T-helper 2 cell (primary cell): Measurements from ENCODE around the gene PCDHA13.
"Not testable (repeated sequence)": the region's sequence is repeated elsewhere in the genome, so short reads cannot be mapped to it uniquely, and the experiment has no call there.

Experiments used
- DNase-seq, 5 experiments: peaks; one replicate each; pipeline versions ENCODE4 v3.0.0 to v3.0.0-alpha.2; 2012 to 2022
- total RNA-seq, 2 donors: gene quantifications; one replicate each; lab custom pipeline; 2026; lab: John Stamatoyannopoulos, UW

The PCDHA13 gene, protein sequence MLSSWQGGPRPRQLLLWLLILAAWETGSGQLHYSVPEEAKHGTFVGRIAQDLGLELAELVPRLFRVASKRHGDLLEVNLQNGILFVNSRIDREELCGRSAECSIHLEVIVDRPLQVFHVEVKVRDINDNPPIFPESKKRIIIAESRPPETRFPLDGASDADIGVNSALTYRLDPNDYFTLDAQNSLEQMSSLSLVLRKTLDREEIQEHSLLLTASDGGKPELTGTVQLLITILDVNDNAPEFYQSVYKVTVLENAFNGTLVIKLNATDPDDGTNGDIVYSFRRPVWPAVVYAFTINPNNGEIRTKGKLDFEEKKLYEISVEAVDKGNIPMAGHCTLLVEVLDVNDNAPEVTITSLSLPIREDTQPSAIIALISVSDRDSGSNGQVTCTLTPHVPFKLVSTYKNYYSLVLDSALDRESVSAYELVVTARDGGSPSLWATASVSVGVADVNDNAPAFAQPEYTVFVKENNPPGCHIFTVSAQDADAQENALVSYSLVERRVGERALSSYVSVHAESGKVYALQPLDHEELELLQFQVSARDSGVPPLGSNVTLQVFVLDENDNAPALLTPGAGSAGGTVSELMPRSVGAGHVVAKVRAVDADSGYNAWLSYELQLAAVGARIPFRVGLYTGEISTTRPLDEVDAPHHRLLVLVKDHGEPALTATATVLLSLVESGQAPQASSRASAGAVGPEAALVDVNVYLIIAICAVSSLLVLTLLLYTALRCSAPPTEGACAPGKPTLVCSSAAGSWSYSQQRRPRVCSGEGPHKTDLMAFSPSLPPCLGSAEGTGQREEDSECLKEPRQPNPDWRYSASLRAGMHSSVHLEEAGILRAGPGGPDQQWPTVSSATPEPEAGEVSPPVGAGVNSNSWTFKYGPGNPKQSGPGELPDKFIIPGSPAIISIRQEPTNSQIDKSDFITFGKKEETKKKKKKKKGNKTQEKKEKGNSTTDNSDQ
- total RNA-seq, result 0 reads per million in 2 donors

DNA sequence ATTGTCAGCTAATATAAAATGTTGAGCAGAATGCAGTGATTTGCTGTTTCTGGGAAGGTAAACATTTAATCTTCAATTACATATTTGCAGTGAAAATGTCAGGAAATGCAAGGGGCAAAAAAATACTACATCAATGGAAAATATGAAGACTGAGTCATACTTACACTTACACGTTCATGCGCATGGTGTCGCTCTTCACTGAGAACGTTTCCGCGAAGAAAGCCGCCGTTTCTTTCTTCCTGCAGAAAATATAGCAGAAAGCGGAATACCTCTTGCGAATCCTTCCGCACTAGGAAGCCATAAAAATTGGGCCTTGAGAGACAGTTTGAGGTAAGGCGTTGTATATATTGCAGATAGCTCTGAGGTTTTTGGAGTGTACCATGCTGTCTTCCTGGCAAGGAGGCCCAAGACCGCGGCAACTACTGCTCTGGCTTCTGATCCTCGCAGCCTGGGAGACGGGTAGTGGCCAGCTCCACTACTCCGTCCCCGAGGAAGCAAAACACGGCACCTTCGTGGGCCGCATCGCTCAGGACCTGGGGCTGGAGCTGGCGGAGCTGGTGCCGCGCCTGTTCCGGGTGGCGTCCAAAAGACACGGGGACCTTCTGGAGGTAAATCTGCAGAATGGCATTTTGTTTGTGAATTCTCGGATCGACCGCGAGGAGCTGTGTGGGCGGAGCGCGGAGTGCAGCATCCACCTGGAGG lies at the start of gene PCDHA13:
Gene PCDHA13, plus strand, starts transcription at position 236 of the 702 bp plus-strand sequence. Its CDS starts 145 bp downstream, at position 381.
- DNase-seq, result no peak

GRCh38 chr5:140833993-140834392 lies 47.9 kb upstream of the PCDHA13 start, which contains the start of gene PCDHA7:
PCDHA7 (plus strand) TSS chr5:140834269; CDS start chr5:140834384, 115 bp downstream.
- DNase-seq, result no peak

DNA sequence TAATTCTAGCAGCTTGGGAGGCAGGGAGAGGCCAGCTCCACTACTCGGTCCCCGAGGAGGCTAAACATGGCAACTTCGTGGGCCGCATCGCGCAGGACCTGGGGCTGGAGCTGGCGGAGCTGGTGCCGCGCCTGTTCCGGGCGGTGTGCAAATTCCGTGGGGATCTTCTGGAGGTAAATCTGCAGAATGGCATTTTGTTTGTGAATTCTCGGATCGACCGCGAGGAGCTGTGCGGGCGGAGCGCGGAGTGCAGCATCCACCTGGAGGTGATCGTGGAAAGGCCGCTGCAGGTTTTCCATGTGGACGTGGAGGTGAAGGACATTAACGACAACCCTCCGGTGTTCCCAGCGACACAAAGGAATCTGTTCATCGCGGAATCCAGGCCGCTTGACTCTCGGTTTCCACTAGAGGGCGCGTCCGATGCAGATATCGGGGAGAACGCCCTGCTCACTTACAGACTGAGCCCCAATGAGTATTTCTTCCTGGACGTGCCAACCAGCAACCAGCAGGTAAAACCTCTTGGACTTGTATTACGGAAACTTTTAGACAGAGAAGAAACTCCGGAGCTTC lies 47.4 kb upstream of the PCDHA13 start:
- DNase-seq, result not testable (repeated sequence)

- no peak for DNase-seq
Measured at GRCh38 chr5:140835622-140836510, 46.1 kb upstream of the PCDHA13 start.

DNA sequence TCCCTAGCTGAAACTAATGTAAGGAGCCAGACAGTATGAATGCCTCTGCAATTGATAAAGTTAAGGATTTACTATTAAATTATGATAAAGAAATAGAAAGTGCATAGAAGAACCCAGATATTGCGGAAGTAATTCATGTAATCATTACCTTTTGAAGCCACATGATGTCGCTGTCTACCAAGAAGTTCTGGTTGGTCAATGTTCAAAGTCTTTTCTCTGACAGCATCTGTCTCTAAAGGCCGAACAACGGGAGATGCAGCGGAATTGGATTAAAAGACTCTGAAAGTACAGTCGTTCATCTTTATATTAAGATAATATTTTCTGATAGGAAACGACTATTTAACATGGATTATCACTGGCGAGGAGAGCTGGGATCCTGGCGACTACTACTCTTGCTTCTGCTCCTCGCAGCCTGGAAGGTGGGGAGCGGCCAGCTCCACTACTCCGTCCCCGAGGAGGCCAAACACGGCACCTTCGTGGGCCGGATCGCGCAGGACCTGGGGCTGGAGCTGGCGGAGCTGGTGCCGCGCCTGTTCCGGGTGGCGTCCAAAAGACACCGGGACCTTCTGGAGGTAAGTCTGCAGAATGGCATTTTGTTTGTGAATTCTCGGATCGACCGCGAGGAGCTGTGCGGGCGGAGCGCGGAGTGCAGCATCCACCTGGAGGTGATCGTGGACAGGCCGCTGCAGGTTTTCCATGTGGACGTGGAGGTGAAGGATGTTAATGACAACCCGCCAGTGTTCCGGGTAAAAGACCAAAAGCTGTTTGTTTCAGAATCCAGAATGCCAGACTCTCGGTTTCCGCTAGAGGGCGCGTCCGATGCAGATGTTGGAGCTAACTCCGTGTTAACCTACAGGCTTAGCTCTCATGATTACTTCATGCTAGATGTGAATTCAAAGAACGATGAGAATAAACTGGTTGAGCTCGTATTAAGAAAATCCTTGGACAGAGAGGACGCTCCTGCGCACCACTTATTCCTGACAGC lies 40.7 kb upstream of the PCDHA13 start, which contains the start of gene PCDHA8:
Gene PCDHA8, plus strand, starts transcription at position 210 of the 985 bp plus-strand sequence. Its CDS starts 135 bp downstream, at position 345.
- no peak for DNase-seq

DNA sequence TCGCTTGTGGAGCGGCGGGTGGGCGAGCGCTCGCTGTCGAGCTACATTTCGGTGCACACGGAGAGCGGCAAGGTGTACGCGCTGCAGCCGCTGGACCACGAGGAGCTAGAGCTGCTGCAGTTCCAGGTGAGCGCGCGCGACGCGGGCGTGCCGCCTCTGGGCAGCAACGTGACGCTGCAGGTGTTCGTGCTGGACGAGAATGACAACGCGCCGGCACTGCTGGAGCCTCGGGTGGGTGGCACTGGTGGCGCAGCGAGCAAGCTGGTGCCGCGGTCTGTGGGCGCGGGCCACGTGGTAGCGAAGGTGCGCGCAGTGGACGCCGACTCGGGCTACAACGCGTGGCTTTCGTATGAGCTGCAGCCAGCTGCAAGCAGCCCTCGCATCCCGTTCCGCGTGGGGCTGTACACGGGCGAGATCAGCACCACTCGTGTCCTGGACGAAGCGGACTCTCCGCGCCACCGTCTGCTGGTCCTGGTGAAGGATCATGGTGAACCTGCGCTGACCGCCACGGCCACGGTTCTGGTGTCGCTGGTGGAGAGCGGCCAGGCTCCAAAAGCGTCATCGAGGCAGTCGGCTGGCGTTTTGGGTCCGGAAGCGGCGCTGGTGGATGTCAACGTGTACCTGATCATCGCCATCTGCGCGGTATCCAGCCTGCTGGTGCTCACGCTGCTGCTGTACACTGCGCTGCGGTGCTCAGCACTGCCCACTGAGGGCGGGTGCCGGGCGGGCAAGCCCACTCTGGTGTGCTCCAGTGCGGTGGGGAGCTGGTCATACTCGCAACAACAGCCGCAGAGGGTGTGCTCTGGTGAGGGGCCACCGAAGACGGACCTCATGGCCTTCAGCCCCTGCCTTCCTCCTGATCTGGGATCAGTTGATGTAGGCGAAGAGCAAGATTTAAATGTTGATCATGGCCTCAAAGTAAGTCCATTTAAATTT lies 38.9 kb upstream of the PCDHA13 start:
- DNase-seq, result no peak

DNA sequence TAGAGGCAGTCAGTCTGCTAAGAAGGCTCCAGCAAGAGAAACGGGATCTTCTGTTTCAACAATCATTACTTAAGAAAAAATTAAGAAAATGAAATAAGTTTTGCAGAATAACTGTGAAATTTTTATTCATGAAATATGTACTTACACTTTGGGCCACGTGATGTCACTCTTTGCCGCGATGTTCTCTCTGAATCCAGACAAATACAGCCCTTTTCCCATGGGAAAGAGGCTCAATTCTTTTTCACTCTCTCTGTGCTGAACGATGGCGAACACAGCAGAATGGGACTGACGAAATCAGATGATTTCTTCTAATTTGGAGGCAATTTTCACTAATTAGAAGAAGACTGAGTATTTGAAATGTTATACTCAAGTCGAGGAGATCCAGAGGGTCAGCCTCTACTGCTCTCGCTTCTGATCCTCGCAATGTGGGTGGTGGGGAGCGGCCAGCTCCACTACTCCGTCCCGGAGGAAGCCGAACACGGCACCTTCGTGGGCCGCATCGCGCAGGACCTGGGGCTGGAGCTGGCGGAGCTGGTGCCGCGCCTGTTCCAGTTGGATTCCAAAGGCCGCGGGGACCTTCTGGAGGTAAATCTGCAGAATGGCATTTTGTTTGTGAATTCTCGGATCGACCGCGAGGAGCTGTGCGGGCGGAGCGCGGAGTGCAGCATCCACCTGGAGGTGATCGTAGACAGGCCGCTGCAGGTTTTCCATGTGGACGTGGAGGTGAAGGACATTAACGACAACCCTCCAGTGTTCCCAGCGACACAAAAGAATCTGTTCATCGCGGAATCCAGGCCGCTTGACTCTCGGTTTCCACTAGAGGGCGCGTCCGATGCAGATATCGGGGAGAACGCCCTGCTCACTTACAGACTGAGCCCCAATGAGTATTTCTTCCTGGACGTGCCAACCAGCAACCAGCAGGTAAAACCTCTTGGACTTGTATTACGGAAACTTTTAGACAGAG lies 33.5 kb upstream of the PCDHA13 start, which contains the start of gene PCDHA9:
Gene PCDHA9, plus strand, starts transcription at position 244 of the 964 bp plus-strand sequence. Its CDS starts 114 bp downstream, at position 358.
- not testable (repeated sequence) for DNase-seq

- not testable (repeated sequence) for DNase-seq
Measured at GRCh38 chr5:140849831-140850634, 31.9 kb upstream of the PCDHA13 start.

DNA sequence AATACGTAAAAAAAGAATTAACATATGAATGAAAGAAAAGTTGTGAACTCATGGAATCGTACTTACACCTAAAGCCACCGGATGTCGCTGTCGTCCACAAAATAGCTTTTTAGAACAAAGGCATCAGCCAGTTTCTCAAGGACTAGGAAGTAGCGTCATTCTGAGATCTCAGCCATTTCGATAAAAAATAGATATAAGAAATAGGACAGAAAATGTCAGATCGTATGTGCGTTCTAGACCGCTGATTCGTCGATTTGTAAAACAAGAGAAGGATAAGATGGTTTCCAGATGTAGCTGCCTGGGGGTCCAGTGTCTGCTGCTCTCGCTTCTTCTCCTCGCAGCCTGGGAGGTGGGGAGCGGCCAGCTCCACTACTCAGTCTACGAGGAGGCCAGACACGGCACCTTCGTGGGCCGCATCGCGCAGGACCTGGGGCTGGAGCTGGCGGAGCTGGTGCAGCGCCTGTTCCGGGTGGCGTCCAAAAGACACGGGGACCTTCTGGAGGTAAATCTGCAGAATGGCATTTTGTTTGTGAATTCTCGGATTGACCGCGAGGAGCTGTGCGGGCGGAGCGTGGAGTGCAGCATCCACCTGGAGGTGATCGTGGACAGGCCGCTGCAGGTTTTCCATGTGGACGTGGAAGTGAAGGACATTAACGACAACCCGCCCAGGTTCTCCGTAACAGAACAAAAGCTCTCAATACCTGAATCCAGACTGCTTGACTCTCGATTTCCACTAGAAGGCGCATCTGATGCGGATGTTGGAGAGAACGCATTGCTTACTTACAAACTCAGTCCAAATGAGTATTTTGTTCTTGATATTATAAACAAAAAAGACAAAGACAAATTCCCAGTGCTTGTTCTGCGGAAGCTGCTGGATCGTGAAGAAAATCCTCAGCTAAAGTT lies 25.9 kb upstream of the PCDHA13 start, which contains the start of gene PCDHA10:
Gene PCDHA10, plus strand, starts transcription at position 126 of the 903 bp plus-strand sequence. Its CDS starts 152 bp downstream, at position 278.
- DNase-seq, result no peak

DNA sequence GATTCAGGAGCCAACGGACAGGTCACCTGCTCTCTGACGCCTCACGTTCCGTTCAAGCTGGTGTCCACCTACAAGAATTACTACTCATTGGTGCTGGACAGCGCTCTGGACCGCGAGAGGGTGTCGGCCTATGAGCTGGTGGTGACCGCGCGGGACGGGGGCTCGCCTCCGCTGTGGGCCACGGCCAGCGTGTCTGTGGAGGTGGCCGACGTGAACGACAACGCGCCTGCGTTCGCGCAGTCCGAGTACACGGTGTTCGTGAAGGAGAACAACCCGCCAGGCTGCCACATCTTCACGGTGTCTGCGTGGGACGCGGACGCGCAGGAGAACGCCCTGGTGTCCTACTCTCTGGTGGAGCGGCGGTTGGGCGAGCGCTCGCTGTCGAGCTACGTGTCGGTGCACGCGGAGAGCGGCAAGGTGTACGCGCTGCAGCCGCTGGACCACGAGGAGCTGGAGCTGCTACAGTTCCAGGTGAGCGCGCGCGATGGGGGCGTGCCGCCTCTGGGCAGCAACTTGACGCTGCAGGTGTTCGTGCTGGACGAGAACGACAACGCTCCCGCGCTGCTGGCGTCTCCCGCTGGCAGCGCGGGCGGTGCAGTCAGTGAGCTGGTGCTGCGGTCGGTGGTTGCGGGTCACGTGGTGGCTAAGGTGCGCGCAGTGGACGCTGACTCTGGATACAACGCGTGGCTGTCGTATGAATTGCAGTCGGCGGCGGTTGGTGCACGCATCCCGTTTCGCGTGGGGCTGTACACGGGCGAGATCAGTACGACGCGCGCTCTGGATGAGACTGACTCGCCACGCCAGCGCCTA lies 24.5 kb upstream of the PCDHA13 start:
- DNase-seq, result no peak

DNA sequence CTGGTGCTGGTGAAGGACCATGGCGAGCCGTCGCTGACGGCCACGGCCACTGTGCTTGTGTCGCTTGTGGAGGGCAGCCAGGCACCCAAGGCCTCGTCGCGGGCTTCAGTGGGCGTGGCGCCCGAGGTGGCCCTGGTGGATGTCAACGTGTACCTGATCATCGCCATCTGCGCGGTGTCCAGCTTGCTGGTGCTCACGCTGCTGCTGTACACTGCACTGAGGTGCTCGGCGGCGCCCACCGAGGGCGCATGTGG lies 24.0 kb upstream of the PCDHA13 start:
- DNase-seq, result no peak

DNA sequence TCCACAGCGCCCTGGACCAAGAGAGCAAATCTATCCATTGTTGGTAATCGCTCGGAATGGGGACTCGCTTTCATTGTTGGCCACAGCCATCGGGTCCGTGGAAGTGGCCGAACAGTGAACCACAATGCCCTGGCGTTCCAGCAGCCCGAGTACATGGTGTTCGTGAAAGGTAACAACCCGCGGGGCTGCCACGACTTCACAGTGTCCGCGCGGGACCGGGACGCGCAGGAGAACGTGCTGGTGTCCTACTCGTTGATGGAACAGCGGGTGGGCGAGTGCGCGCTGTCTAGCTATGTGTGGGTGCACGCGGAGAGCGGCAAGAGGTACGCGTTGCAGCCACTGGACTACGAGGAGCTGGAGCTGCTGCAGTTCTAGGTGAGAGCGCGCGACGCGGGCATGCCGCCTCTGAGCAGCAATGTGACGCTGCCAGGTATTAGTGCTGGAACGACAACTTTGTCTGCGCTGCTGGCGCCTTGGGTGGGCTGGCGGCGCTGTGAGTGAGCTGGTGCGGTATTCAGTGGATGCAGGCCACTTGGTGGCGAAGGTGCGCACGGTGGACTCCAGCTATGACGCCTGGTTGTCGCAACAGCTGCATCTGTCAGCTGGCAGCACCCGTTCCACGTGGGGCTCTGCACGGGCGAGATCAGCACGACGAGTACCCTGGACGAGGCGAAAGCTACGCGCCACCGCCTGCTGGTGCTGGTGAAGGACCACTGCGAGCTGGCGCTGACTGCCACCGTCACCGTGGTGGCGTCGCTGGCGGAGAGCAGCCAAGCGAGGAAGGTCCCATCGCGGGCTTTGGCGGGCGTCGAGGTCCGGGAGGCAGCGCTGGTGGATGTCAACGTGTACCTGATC lies 19.3 kb upstream of the PCDHA13 start:
- DNase-seq, result no peak
